Fibroblast of lung (primary cell): ENCODE data around the gene ITIH4. TPM values are rescaled to one million over a fixed set of nuclear protein-coding genes. Genes with fewer than 3 reads are reported as not detected.

Experiments
- DNase-seq, 2 donors: peaks; one replicate each; pipeline versions ENCODE4 v3.0.0 to v3.0.0-alpha.2; 2010; ENCODE audit warnings: low read depth in 2 of 2
- H2AFZ ChIP-seq: 2 replicates; pipeline ENCODE4 v1.5.1; 2012; ENCODE audit warnings: low read length, control low read depth, inconsistent platforms
- H3K27ac ChIP-seq: 2 replicates; pipeline ENCODE4 v1.5.1; 2011; ENCODE audit warnings: low read length, control low read depth; ENCODE audit not compliant: insufficient read depth
- H3K27me3 ChIP-seq: 2 replicates; pipeline ENCODE4 v1.5.1; 2011; ENCODE audit warnings: mild to moderate bottlenecking, low read length; ENCODE audit not compliant: control insufficient read depth, insufficient read depth
- H3K36me3 ChIP-seq: 2 replicates; pipeline ENCODE4 v1.5.1; 2011; ENCODE audit warnings: low read length; ENCODE audit not compliant: control insufficient read depth, insufficient read depth
- H3K4me1 ChIP-seq: 2 replicates; pipeline ENCODE4 v1.5.1; 2011; ENCODE audit warnings: low read length; ENCODE audit not compliant: control insufficient read depth, insufficient read depth; ENCODE audit errors: extremely low read depth
- H3K4me2 ChIP-seq: 2 replicates; pipeline ENCODE4 v1.5.1; 2011; ENCODE audit warnings: low read length, control low read depth; ENCODE audit not compliant: insufficient read depth; ENCODE audit errors: extremely low read depth
- H3K4me3 ChIP-seq, 4 experiments: fragments of 200-600 bp in 1 of 4; sonication (generic) in 1 of 4; replicated peaks in 1 of 4; 2 replicates each; pipeline ENCODE4 v1.5.1; 2011 to 2016; ENCODE audit warnings: low read length in 4 of 4, low read depth in 3 of 4, mild to moderate bottlenecking in 3 of 4, control low read depth in 2 of 4, inconsistent platforms in 1 of 4, mixed read lengths in 1 of 4; ENCODE audit not compliant: insufficient read depth in 1 of 4; ENCODE audit errors: control extremely low read depth in 1 of 4
- H3K79me2 ChIP-seq: 2 replicates; pipeline ENCODE4 v1.5.1; 2012; ENCODE audit warnings: mild to moderate bottlenecking, low read length, inconsistent platforms; ENCODE audit not compliant: control insufficient read depth, insufficient read depth
- H3K9ac ChIP-seq: 2 replicates; pipeline ENCODE4 v1.5.1; 2011; ENCODE audit warnings: mild to moderate bottlenecking, low read length, control low read depth; ENCODE audit not compliant: insufficient read depth
- H3K9me3 ChIP-seq: 2 replicates; pipeline ENCODE4 v1.5.1; 2012; ENCODE audit warnings: low read depth, low read length; ENCODE audit not compliant: control insufficient read depth, insufficient read depth
- H4K20me1 ChIP-seq: 2 replicates; pipeline ENCODE4 v1.5.1; 2011; ENCODE audit warnings: low read length; ENCODE audit not compliant: control insufficient read depth, insufficient read depth; ENCODE audit errors: extremely low read depth
- EZH2 ChIP-seq: IDR thresholded peaks from 2 replicates; pipeline ENCODE4 v1.5.1; 2012; ENCODE audit warnings: low read length, control low read depth, mild to moderate bottlenecking; ENCODE audit errors: missing control alignments
- polyA plus RNA-seq, 2 donors: library from polyadenylated mRNA; depleted of rRNA in 1 of 2; stranded (reverse) in 1 of 2; unstranded in 1 of 2; fragments of >200 nt; gene quantifications; 2 replicates each; pipeline ENCODE4 v1.2.1, GENCODE V29; 2011 to 2012; ENCODE audit warnings: missing spikeins in 1 of 2
- total RNA-seq: library from RNA; depleted of rRNA; stranded (reverse); fragments of >200 nt; gene quantifications from 2 replicates; pipeline ENCODE4 v1.2.1, GENCODE V29; 2014
- TF ChIP-seq, protein P1 (sequence below), 2 donors: IDR thresholded peaks in 1 of 2; conservative IDR thresholded peaks in 1 of 2; 1 replicate in 1 of 2; 2 replicates in 1 of 2; pipeline ENCODE4 v1.5.1; 2011 to 2012; ENCODE audit warnings: low read length in 2 of 2, control low read depth in 1 of 2, inconsistent platforms in 1 of 2, low read depth in 1 of 2, mild to moderate bottlenecking in 1 of 2

The ITIH4 gene
- total and polyA plus RNA-seq, 2 donors (not counting 1 experiment from before 2014, with no cell fraction given) = 1.1 to 2.6 TPM

DNA sequence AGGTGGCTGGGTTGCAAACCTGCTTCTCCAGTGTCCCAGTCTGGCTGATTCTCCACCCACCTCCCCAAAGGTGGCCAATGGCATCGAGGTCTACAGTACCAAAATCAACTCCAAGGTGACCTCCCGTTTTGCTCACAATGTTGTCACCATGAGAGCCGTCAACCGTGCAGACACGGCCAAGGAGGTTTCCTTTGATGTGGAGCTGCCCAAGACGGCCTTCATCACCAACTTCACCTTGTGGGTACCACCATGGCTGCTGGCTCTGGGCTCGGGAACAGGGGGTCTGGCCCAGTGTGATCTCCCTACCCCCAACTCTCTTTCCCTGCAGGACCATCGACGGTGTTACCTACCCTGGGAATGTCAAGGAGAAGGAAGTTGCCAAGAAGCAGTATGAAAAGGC, 34.1 kb downstream of the ITIH4 start:
- no peaks in the 10 kb centered on the region for H3K9me3 ChIP-seq
- H3K36me3 ChIP-seq = no peaks in the 10 kb centered on the region
- no peaks in the 10 kb centered on the region for H3K79me2 ChIP-seq
- H3K9ac ChIP-seq = no peak overlapping the region
- H3K27me3 ChIP-seq = peaks cover 2% of the 10 kb centered on the region
- H4K20me1 ChIP-seq = no peaks in the 10 kb centered on the region
- no peak overlapping the region for H3K27ac ChIP-seq
- TF ChIP-seq EZH2 = no peak
- H3K4me2 ChIP-seq = no peak overlapping the region
- no peaks in the 10 kb centered on the region for H3K4me1 ChIP-seq
- no peak overlapping the region for H3K4me3 ChIP-seq
- DNase-seq = no peak
- H2AFZ ChIP-seq = no peak overlapping the region

DNA sequence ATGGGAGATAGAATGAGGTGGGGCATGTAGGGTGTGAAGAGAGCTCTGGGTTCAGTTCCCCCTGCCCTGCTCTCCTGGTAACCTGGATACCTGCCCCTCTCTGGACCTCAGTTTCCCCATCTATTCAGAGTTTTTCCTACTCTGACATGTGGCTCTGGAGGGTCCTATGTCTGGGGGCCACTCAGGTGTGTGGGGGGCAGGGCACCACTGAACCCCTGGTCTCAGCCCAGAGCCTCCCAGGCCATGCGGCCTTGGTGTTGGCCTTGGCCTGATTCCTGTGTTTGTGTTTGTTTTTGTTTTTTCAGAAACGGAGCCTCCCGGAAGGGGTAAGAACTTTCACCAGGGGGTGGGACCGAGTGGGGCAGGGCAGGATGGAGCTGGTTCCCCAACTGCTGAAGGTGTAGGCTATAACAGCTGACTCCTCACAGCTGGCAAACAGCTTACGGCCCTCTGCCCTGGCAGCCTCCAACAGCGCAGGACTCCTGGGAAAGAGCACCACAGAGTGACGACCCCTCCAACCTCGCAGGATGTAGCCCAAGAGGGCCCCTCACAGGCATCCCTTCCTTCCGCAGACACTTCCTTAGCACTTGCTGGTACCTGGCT, 35.1 kb downstream of the ITIH4 start:
- Histone ChIP-seq H3K9ac (no peak overlapping the region), H3K9me3 (no peaks in the 10 kb centered on the region), H3K4me1 (no peaks in the 10 kb centered on the region), H3K79me2 (no peaks in the 10 kb centered on the region), H3K27ac (no peak overlapping the region), H3K4me2 (no peak overlapping the region), H2AFZ (no peak overlapping the region), H3K36me3 (no peaks in the 10 kb centered on the region), H3K27me3 (peaks cover 3% of the 10 kb centered on the region), H3K4me3 (no peak overlapping the region), H4K20me1 (no peaks in the 10 kb centered on the region)
- no peak for DNase-seq
- TF ChIP-seq, protein P1, sequence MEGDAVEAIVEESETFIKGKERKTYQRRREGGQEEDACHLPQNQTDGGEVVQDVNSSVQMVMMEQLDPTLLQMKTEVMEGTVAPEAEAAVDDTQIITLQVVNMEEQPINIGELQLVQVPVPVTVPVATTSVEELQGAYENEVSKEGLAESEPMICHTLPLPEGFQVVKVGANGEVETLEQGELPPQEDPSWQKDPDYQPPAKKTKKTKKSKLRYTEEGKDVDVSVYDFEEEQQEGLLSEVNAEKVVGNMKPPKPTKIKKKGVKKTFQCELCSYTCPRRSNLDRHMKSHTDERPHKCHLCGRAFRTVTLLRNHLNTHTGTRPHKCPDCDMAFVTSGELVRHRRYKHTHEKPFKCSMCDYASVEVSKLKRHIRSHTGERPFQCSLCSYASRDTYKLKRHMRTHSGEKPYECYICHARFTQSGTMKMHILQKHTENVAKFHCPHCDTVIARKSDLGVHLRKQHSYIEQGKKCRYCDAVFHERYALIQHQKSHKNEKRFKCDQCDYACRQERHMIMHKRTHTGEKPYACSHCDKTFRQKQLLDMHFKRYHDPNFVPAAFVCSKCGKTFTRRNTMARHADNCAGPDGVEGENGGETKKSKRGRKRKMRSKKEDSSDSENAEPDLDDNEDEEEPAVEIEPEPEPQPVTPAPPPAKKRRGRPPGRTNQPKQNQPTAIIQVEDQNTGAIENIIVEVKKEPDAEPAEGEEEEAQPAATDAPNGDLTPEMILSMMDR (conservative IDR thresholded peaks at IDR 0.05 in 1 of 2, IDR thresholded peaks at IDR 0.05 in 1 of 2; ENCODE audit: low read depth in 1 of 2, low read length in 2 of 2) = no peak
- TF ChIP-seq EZH2 = no peak

DNA sequence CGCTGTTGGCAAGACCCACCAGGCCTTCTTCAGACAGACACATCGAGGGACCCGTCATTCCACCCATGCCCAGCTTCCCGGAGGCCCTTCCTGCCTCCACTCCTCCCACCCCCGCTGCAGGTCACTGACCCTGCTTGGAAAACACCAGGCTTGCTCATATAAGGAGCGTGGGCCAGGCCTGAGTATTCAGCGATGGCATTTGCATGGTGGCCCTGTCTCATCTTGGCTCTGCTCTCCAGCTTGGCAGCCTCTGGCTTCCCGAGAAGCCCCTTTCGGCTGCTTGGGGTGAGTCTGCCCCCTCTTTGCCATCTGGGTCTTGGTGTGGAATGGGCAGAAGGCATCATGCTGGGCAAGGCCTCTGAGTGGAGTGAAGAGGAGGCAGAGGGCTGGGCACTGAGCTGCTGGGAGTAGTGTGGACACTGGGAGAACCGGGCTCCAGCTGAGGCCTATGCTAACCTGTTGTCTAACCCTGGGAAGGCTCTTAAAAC, 35.8 kb downstream of the ITIH4 start, which contains the start of gene ITIH3:
Gene ITIH3 (plus strand): TSS at position 185 of the 488 bp plus-strand sequence. CDS start 8 bp downstream, at position 193.
- no peaks in the 10 kb centered on the region for H3K9me3 ChIP-seq
- H2AFZ ChIP-seq = no peak within 1 kb of the TSS
- no peak within 1 kb of the TSS for H3K4me2 ChIP-seq
- peaks cover 5% of the 10 kb centered on the region for H3K27me3 ChIP-seq
- no peaks in the 10 kb centered on the region for H4K20me1 ChIP-seq
- no peak within 1 kb of the TSS for H3K4me3 ChIP-seq
- DNase-seq = no peak
- H3K36me3 ChIP-seq = no peaks in the 10 kb centered on the region
- TF ChIP-seq, protein P1 (conservative IDR thresholded peaks at IDR 0.05 in 1 of 2, IDR thresholded peaks at IDR 0.05 in 1 of 2; ENCODE audit: low read depth in 1 of 2, low read length in 2 of 2) = no peak
- TF ChIP-seq EZH2 = no peak
- no peak within 1 kb of the TSS for H3K9ac ChIP-seq
- no peaks in the 10 kb centered on the region for H3K79me2 ChIP-seq
- no peak within 1 kb of the TSS for H3K27ac ChIP-seq
- H3K4me1 ChIP-seq = no peaks in the 10 kb centered on the region
